HT1080 (cell line): ENCODE results near the gene ZFPM1. TPM values are rescaled to one million over a fixed set of nuclear protein-coding genes. Genes with fewer than 3 reads are reported as not detected.
"Not testable (repeated sequence)": the region's sequence is repeated elsewhere in the genome, so short reads cannot be mapped to it uniquely, and the experiment has no call there.

Source experiments
- DNase-seq: peaks from one replicate; pipeline ENCODE4 v3.0.0-alpha.2; 2015; ENCODE audit warnings: low read depth
- total RNA-seq: library from RNA; depleted of rRNA; stranded (reverse); fragments of >200 nt; shearing (Covaris generic); gene quantifications from 2 replicates; pipeline ENCODE4 v1.2.3, GENCODE V29; 2014

ZFPM1 gene
- total RNA-seq, 1 experiment from 2014 or later, result 1.9 TPM

- no peak for DNase-seq
These were observed 58.8 kb downstream of the ZFPM1 start for GRCh38 chr16:88511906-88512305.

GRCh38 chr16:88512728-88513696 is 59.9 kb downstream of the ZFPM1 start:
- no peak for DNase-seq

GRCh38 chr16:88514070-88514469 is 61.0 kb downstream of the ZFPM1 start:
- DNase-seq, result no peak

GRCh38 chr16:88514526-88515232 is 61.6 kb downstream of the ZFPM1 start:
- DNase-seq, result no peak

- no peak for DNase-seq
These were observed 62.3 kb downstream of the ZFPM1 start for GRCh38 chr16:88515371-88515770.

- DNase-seq, result no peak
These were observed 63.0 kb downstream of the ZFPM1 start for GRCh38 chr16:88515925-88516594.

- no peak for DNase-seq
These were observed 63.6 kb downstream of the ZFPM1 start for GRCh38 chr16:88516601-88517061.

- DNase-seq, result not testable (repeated sequence)
These were observed 64.2 kb downstream of the ZFPM1 start for GRCh38 chr16:88517208-88517774.

GRCh38 chr16:88518411-88519111 is 65.5 kb downstream of the ZFPM1 start:
- DNase-seq, result not testable (repeated sequence)

GRCh38 chr16:88519240-88519639 is 66.2 kb downstream of the ZFPM1 start:
- DNase-seq, result no peak

GRCh38 chr16:88519938-88520653 is 67.0 kb downstream of the ZFPM1 start:
- DNase-seq, result no peak

GRCh38 chr16:88521674-88522073 is 68.6 kb downstream of the ZFPM1 start:
- DNase-seq, result no peak

- DNase-seq, result no peak
These were observed 69.3 kb downstream of the ZFPM1 start for GRCh38 chr16:88522276-88522949.

GRCh38 chr16:88523309-88524161 is 70.5 kb downstream of the ZFPM1 start:
- no peak for DNase-seq

GRCh38 chr16:88524274-88524972 is 71.3 kb downstream of the ZFPM1 start:
- DNase-seq, result no peak

- DNase-seq, result no peak
These were observed 72.0 kb downstream of the ZFPM1 start for GRCh38 chr16:88524973-88525662.

GRCh38 chr16:88525663-88525990 is 72.5 kb downstream of the ZFPM1 start:
- no peak for DNase-seq
